D721Med (cell line): ENCODE measurements around the gene CTBS.

Experiments used
- DNase-seq: peaks from one replicate; pipeline ENCODE4 v3.0.0; 2011; ENCODE audit warnings: low spot score; ENCODE audit not compliant: insufficient read length
- FAIRE-seq: peaks from 2 replicates; lab custom pipeline; 2011; peaks lifted over from hg19 to GRCh38; lab: Jason Lieb, UNC
- TF ChIP-seq, protein P1 (sequence below): IDR thresholded peaks from 2 replicates; pipeline ENCODE4 v1.5.1; 2012; ENCODE audit warnings: mild to moderate bottlenecking, control low read depth; ENCODE audit not compliant: insufficient read depth; ENCODE audit errors: missing control alignments

Gene CTBS

DNA sequence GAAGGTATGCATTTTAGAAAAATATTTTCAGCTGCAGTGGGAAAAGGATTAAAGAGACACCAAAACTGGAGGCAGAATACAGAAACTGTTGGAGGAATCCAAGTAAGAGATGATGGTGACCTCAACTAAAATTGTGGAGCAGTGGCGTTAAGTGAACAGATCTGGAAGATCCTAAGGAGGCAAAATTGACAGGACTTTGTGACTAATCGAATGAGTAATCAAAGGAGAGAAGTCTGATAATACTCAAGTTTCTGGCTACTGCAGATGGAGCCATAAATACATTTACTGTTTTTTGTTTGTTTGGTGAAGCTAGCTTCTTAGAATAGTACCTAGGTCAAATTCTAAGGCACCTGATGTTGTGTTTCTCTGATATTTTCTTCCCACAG, 3.1 kb downstream of the CTBS start:
- no peak for FAIRE-seq

DNA sequence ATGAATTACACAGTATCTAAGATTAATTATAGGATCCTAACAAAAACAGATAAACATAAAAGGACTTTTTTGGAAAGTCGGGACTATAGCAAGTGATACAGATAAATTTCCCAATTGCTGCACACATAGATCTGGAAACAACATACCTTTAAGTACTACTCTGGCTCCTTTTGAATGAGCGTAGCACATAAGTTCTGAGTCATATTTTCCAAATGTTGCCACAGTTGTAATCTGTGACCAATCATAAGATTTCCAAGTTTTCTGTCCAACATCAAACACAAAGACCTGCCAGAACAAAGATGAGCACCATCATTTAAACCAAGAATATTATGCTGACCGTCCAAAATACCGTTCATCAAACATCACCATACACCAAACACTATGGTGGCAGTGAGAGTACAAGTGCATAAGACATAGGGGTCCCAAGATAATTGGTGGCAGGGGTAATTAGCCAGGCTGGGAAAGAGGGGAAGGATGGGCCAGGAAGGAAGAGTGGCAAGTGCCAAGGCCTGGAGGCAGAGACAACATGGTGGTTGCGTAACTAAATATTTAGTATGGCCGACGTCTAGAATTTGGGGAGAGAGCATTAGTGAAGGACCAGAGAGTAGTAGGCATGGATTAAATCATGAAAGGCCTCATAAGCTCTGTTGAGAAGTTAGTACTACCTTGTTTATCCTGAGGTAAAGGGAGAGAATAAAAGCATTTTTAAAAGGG, 3.6 kb downstream of the CTBS start:
- TF ChIP-seq, protein P1, sequence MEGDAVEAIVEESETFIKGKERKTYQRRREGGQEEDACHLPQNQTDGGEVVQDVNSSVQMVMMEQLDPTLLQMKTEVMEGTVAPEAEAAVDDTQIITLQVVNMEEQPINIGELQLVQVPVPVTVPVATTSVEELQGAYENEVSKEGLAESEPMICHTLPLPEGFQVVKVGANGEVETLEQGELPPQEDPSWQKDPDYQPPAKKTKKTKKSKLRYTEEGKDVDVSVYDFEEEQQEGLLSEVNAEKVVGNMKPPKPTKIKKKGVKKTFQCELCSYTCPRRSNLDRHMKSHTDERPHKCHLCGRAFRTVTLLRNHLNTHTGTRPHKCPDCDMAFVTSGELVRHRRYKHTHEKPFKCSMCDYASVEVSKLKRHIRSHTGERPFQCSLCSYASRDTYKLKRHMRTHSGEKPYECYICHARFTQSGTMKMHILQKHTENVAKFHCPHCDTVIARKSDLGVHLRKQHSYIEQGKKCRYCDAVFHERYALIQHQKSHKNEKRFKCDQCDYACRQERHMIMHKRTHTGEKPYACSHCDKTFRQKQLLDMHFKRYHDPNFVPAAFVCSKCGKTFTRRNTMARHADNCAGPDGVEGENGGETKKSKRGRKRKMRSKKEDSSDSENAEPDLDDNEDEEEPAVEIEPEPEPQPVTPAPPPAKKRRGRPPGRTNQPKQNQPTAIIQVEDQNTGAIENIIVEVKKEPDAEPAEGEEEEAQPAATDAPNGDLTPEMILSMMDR: no peak
- no peak for DNase-seq
- peak; percentile 21 for FAIRE-seq

More for the DNA sequence above, 3.1 kb downstream of the CTBS start:
- no peak for DNase-seq
- TF ChIP-seq, protein P1: no peak

DNA sequence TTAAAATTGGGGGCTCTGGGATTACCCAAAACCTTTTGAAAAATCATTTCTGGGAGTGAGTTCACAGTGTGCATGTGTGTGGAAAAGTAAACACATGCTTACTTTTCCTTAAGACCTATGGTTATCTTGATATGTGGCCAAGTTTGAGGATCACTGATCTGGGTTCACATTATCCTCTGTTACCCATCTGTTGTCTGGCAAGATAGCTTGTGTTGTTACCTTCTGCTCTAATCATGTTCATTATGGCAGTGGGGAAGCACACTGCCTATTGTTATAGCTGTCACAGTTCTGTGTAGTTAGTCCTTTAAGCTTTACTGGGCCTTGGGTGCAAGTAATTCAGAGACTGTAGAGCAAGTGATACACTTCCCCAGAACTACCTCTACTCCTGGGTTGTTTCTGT, 5.0 kb downstream of the CTBS start:
- DNase-seq: no peak
- FAIRE-seq: peak; percentile 100
- TF ChIP-seq, protein P1: no peak

DNA sequence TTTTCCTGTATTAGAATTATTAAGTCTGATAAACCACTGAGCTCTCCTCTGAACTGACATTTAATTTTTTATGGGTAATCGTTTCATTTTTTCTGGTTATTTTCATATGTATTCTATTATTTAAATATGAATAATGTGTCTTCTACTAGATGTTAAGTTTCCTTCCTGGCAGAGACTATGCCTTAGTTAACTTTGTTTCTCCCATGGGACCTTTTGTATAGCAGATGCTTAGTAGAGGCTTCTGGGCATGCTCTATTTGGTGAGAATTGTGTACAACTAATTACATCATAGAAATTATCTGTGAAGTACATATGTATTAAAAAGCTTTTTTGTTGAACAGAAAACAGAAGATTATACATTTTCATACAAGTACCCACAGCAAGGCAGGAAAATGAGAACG, 23.4 kb downstream of the CTBS start:
- TF ChIP-seq, protein P1: no peak
- FAIRE-seq: no peak
- no peak for DNase-seq

DNA sequence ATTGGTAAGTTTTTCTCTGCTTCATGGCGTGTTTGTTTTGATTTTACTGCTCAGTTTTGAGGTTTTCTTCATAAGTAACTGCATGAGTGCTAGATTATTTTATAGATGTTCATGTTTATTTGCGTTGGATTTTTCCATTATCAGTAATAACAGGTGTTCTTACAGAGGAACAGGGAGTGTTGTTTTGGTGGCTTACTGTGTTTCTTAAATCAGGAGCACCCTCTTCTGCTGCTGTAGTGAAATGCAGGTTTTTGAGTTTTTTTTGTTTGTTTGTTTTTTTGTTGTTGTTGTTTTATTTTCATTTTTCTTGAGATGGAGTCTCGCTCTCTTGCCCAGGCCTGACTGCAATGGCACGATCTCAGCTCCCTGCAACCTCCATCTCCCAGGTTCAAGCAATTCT, 32.6 kb downstream of the CTBS start:
- DNase-seq (no peak), FAIRE-seq (no peak)
- TF ChIP-seq, protein P1: peak; percentile 42

DNA sequence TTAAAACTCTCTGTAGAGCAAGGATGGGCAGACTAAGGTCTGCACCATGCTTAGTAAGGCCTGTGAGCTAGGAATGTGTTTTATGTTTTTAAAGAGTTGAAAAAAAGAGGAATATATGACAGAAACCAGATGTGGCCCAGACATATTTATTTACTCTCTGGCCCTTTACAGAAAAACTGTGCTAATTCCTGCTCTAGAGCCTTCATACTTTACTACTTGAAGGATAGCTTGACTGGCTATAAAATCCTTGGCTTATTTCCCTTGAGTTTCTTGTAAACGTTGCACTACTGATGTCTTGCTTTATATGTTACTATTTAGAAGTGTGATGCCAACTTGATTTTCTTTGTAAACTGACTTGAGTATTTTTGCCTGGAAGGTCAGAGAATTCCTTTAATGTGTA, 33.5 kb downstream of the CTBS start:
- DNase-seq (no peak), FAIRE-seq (no peak)
- TF ChIP-seq, protein P1: no peak

DNA sequence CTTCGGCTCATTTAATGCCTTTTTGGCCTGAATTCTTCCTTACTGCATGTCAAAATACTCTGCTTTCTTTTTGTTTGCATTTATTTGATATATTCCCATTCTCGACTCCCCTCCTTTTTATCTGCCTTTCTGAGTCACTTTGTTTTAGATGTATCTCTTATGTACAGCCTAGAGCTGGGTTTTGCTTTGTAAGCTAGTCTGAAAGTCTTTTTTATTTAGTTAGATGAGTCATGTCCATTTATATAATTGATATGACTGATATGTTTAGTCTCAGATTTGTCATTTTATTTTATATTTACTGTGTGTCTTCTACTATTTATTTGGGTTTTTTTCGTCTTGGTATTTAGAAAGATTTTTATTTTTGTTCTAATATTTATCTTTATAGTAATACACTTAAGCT, 34.3 kb downstream of the CTBS start:
- TF ChIP-seq, protein P1: no peak
- FAIRE-seq: no peak

More for the DNA sequence above, 34.3 kb downstream of the CTBS start:
- DNase-seq: no peak
